K562 (cell line): ENCODE measurements around the gene SLC4A11.
A peak's percentile ranks its signal among the peaks of the same experiment; 100 is the strongest.

ENCODE experiments used
- CTCF ChIP-seq, 3 experiments: IDR thresholded peaks in 2 of 3; conservative IDR thresholded peaks in 1 of 3; 2 replicates each; pipeline ENCODE4 v1.5.1; 2011 to 2012; ENCODE audit warnings: low read length in 3 of 3, mild to moderate bottlenecking in 3 of 3, control low read depth in 2 of 3, improper control_type of control experiment in 1 of 3, inconsistent platforms in 1 of 3, low read depth in 1 of 3, mixed read lengths in 1 of 3, moderate library complexity in 1 of 3; ENCODE audit not compliant: insufficient read depth in 2 of 3
- FOS ChIP-seq: IDR thresholded peaks from 3 replicates; pipeline ENCODE4 v1.6.1; 2011; ENCODE audit not compliant: insufficient read length; ENCODE audit errors: extremely low read depth
- LCOR ChIP-seq: sonication (generic); formaldehyde crosslinking; IDR thresholded peaks from 2 replicates; pipeline ENCODE4 v1.8.0; 2022; ENCODE audit warnings: mild to moderate bottlenecking, missing genetic modification reagents
- MYBL2 ChIP-seq, 2 experiments: fragments of 450-650 bp in 1 of 2; sonication (generic) in 1 of 2; formaldehyde crosslinking in 1 of 2; IDR thresholded peaks; 2 replicates each; pipeline versions ENCODE4 v1.6.1 to v1.8.1; 2017 to 2022; ENCODE audit warnings: borderline replicate concordance in 1 of 2, inconsistent platforms in 1 of 2, low read depth in 1 of 2, mild to moderate bottlenecking in 1 of 2, missing genetic modification reagents in 1 of 2, moderate library complexity in 1 of 2
- MYC ChIP-seq, 2 experiments: fragments of 250-450 bp in 1 of 2; sonication (Bioruptor Pico) in 1 of 2; IDR thresholded peaks; 2 replicates each; pipeline versions ENCODE4 v1.5.1 to v1.6.1; 2012 to 2021; ENCODE audit warnings: low read depth in 2 of 2, borderline replicate concordance in 1 of 2, improper control_type of control experiment in 1 of 2, low read length in 1 of 2, mild to moderate bottlenecking in 1 of 2, moderate library complexity in 1 of 2
- REST ChIP-seq, 2 experiments: fragments of 450-650 bp; formaldehyde crosslinking in 1 of 2; IDR thresholded peaks; 2 replicates each; pipeline versions ENCODE4 v1.4.0 to v1.6.1; 2014 to 2020; ENCODE audit warnings: mild to moderate bottlenecking in 2 of 2, borderline replicate concordance in 1 of 2, low read depth in 1 of 2
- U2AF1 ChIP-seq: fragments of 200-400 bp; formaldehyde crosslinking; optimal IDR thresholded peaks from 2 replicates; pipeline ENCODE3; 2017; ENCODE audit warnings: mild to moderate bottlenecking, low read depth, low read length, moderate library complexity
- USF2 ChIP-seq: sonication (generic); formaldehyde crosslinking; IDR thresholded peaks from 2 replicates; pipeline ENCODE4 v1.5.0; 2020; ENCODE audit warnings: missing genetic modification reagents
- ZNF274 ChIP-seq: IDR thresholded peaks from 2 replicates; pipeline ENCODE4 v1.6.1; 2011; ENCODE audit warnings: low read depth, mild to moderate bottlenecking, low read length, moderate library complexity, borderline replicate concordance

- TF ChIP-seq MYC (IDR thresholded peaks at IDR 0.05; ENCODE audit: low read depth, low read length) (no peak), MYC (CRISPR knock-in tag; IDR thresholded peaks at IDR 0.05; ENCODE audit: borderline replicate concordance, low read depth) (no peak), ZNF274 (no peak), FOS (no peak), U2AF1 (no peak), REST (IDR thresholded peaks at IDR 0.05; ENCODE audit: borderline replicate concordance) (peak; percentile 38; the same call in 1 of the 2 replicates), REST (CRISPR knock-in tag; IDR thresholded peaks at IDR 0.05; ENCODE audit: low read depth) (no peak), LCOR (CRISPR knock-in tag) (no peak), CTCF (IDR thresholded peaks at IDR 0.05 in 2 of 3, conservative IDR thresholded peaks at IDR 0.05 in 1 of 3; ENCODE audit: insufficient read depth in 2 of 3, low read depth in 1 of 3, low read length in 3 of 3) (peak; percentile 68 to 75 (median 75)), USF2 (CRISPR knock-in tag) (no peak), MYBL2 (IDR thresholded peaks at IDR 0.05; ENCODE audit: low read depth) (no peak), MYBL2 (CRISPR knock-in tag; IDR thresholded peaks at IDR 0.05; ENCODE audit: borderline replicate concordance) (no peak)
Measured at GRCh38 chr20:3250091-3250504, 11.1 kb upstream of the SLC4A11 start.
